ENCODE results near the gene CENPF. TPM values are rescaled to one million over a fixed set of nuclear protein-coding genes. Genes with fewer than 3 reads are reported as not detected.

CENPF gene
- total and polyA plus RNA-seq, 3 donors from 2014 or later: 7.7 to 30.7 (median 28.1) TPM

DNA sequence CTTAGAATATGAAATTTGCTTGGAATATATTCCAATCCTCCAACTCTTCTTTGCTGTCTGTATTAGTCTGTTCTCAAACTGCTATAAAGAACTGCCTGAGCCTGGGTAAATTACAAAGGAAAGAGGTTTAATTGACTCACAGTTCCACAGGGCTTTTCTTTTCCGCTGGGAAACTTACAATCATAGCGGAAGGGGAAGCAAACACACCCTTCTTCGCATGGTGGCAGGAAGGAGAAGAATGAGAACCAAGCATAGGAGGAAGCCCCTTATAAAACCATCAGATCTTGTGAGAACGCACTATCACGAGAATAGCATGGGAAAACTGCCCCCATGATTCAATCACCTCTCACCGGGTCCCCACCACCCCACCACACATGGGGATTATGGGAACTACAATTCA lies 14.8 kb downstream of the CENPF start:
- Histone ChIP-seq H3K36me3 (ENCODE audit: low read depth, missing control alignments) (no peaks in the 10 kb centered on the region), H3K4me3 (no peak overlapping the region), H3K4me1 (no peaks in the 10 kb centered on the region), H3K9me3 (no peaks in the 10 kb centered on the region), H3K27ac (no peak overlapping the region), H3K27me3 (no peaks in the 10 kb centered on the region)
- no peak for DNase-seq
- intact Hi-C loops (cut with DNase I; ENCODE audit: low total_unique reads): no loop called here
- WGBS, 2 donors: 93 to 95% methylated on average over 6 of the region's 6 CpGs
- TF ChIP-seq, protein P1, sequence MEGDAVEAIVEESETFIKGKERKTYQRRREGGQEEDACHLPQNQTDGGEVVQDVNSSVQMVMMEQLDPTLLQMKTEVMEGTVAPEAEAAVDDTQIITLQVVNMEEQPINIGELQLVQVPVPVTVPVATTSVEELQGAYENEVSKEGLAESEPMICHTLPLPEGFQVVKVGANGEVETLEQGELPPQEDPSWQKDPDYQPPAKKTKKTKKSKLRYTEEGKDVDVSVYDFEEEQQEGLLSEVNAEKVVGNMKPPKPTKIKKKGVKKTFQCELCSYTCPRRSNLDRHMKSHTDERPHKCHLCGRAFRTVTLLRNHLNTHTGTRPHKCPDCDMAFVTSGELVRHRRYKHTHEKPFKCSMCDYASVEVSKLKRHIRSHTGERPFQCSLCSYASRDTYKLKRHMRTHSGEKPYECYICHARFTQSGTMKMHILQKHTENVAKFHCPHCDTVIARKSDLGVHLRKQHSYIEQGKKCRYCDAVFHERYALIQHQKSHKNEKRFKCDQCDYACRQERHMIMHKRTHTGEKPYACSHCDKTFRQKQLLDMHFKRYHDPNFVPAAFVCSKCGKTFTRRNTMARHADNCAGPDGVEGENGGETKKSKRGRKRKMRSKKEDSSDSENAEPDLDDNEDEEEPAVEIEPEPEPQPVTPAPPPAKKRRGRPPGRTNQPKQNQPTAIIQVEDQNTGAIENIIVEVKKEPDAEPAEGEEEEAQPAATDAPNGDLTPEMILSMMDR (IDR thresholded peaks at IDR 0.05): no peak
- TF ChIP-seq POLR2A (IDR thresholded peaks at IDR 0.05): no peak

DNA sequence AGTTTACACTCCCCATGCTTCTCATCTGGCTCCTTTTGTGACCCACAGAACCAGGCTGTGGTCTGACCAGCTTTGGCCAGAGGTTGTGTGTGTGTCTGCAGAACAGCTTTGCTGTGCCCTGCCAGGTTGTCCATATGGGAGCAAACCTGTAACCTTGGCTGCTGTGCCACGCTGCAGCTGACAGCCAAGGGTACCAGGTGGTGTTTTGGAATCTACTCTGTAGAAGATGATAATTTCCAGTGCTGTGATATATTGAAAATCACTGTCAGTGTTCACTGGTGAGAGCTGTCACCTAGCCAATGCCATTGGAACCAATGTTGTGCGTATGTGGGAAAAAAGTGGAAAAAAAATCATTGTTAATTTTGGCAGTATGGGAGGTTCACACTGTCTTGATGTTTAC lies 18.2 kb downstream of the CENPF start:
- 76 to 92% methylated on average over 2 of the region's 2 CpGs for WGBS, 2 donors
- Histone ChIP-seq H3K4me3 (no peak overlapping the region), H3K9me3 (no peaks in the 10 kb centered on the region), H3K27me3 (no peaks in the 10 kb centered on the region), H3K36me3 (ENCODE audit: low read depth, missing control alignments) (no peaks in the 10 kb centered on the region), H3K27ac (no peak overlapping the region), H3K4me1 (no peaks in the 10 kb centered on the region)
- intact Hi-C loops (cut with DNase I; ENCODE audit: low total_unique reads): no loop called here
- no peak for DNase-seq
- TF ChIP-seq POLR2A (IDR thresholded peaks at IDR 0.05): no peak
- TF ChIP-seq, protein P1 (IDR thresholded peaks at IDR 0.05): no peak

DNA sequence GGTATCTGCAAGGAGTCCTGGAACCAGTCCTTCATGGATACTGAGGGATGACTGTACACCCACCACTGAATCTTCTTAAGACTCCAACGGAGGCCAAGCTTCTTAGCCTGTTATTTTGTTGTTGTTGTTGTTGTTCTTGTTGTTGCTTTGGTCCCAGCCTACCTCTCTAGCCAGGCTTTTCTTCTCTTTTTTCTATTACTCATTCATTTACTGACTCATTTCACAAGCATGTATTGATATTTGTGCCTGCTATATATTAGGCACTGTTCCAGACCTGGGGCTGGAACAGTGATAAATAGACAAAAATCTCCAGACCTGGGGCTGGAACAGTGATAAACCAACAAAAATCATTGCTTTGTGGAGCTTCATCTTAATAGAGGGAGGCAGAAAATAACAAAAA lies 20.4 kb downstream of the CENPF start:
- DNase-seq: no peak
- no peak overlapping the region for H3K27ac ChIP-seq
- no peaks in the 10 kb centered on the region for H3K36me3 ChIP-seq (ENCODE audit: low read depth, missing control alignments)
- H3K9me3 ChIP-seq: no peaks in the 10 kb centered on the region
- no peak overlapping the region for H3K4me3 ChIP-seq
- TF ChIP-seq, protein P1 (IDR thresholded peaks at IDR 0.05): no peak
- no peak for TF ChIP-seq POLR2A (IDR thresholded peaks at IDR 0.05)
- H3K4me1 ChIP-seq: no peaks in the 10 kb centered on the region
- 95 to 96% methylated on average over 1 of the region's 1 CpG for WGBS, 2 donors
- intact Hi-C loops (cut with DNase I; ENCODE audit: low total_unique reads): no loop called here
- H3K27me3 ChIP-seq: no peaks in the 10 kb centered on the region

DNA sequence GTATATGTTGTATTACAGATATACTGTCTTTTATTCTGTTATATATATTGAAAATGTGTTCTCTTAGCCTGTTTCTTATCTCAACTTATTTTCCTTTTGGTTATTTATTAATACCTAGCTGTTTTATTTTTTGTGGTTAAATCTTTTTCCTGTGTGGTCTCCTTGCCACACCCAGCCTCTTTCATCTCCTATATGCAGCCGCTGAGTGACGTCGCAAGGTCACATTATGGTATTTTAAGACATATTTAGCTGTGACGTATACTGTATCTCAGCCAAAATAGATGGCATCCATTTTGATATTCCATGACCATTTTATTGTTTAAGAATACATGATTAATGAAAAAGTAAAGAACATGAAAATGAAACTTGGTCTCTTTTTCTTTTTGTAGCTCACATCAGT lies 29.1 kb downstream of the CENPF start:
- WGBS, 2 donors: 95 to 97% methylated on average over 4 of the region's 4 CpGs
- Histone ChIP-seq H3K9me3 (no peaks in the 10 kb centered on the region), H3K4me3 (no peak overlapping the region), H3K27me3 (no peaks in the 10 kb centered on the region), H3K27ac (no peak overlapping the region), H3K4me1 (no peaks in the 10 kb centered on the region), H3K36me3 (ENCODE audit: low read depth, missing control alignments) (no peaks in the 10 kb centered on the region)
- intact Hi-C loops (cut with DNase I; ENCODE audit: low total_unique reads): no loop called here
- TF ChIP-seq, protein P1 (IDR thresholded peaks at IDR 0.05): no peak
- TF ChIP-seq POLR2A (IDR thresholded peaks at IDR 0.05): no peak
- no peak for DNase-seq

DNA sequence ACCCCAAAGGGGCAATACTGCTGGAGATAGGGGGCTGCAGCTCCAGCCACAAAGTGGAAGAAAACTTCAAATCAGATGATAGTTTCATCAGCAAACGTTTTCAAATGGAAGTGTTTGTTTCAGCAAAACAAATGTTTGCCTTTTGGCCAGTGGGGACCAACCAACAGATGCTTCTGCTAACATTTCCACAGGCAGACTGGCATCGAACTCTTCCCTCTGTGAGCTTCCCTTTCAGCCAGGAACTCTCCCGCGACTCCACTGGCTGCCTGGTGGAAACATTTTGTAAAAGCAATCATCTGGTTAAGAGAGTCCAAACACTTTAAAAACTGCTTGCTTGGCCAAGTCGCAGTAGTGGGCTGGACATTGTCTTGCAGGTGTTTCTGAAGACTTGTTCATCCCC lies 30.7 kb downstream of the CENPF start:
- WGBS, 2 donors: 85 to 86% methylated on average over 5 of the region's 5 CpGs

More for the DNA sequence above, 30.7 kb downstream of the CENPF start:
- Histone ChIP-seq H3K9me3 (no peaks in the 10 kb centered on the region), H3K36me3 (ENCODE audit: low read depth, missing control alignments) (no peaks in the 10 kb centered on the region), H3K27ac (no peak overlapping the region), H3K27me3 (no peaks in the 10 kb centered on the region), H3K4me1 (no peaks in the 10 kb centered on the region), H3K4me3 (no peak overlapping the region)
- TF ChIP-seq POLR2A (IDR thresholded peaks at IDR 0.05): no peak
- TF ChIP-seq, protein P1 (IDR thresholded peaks at IDR 0.05): no peak
- intact Hi-C loops (cut with DNase I; ENCODE audit: low total_unique reads): no loop called here
- DNase-seq: no peak
